ENCODE results near the gene LOXL3.

- TF ChIP-seq CTCF (IDR thresholded peaks at IDR 0.05; ENCODE audit: low read length) (no peak), EZH2 (optimal IDR thresholded peaks at IDR 0.05; ENCODE audit: low read depth, low read length) (no peak)
These were observed 63.8 kb downstream of the LOXL3 start for GRCh38 chr2:74489906-74490305.
